Left renal cortex interstitium (tissue), 4 donors: ENCODE data around the gene CD151. TPM values are rescaled to one million over a fixed set of nuclear protein-coding genes. Genes with fewer than 3 reads are reported as not detected.
A peak's percentile ranks its signal among the peaks of the same experiment; 100 is the strongest.

ENCODE experiments used
- DNase-seq, 4 donors: peaks; one replicate each; pipeline ENCODE4 v3.0.0-alpha.2; 2013; ENCODE audit warnings: low read depth in 4 of 4, low spot score in 2 of 4, missing footprints in 1 of 4
- polyA plus RNA-seq, 4 donors: library from polyadenylated mRNA; unstranded; fragments of 120-200 nt; gene quantifications; one replicate each; pipeline ENCODE4 v1.2.1, GENCODE V29; 2013; ENCODE audit not compliant: insufficient read length in 4 of 4

Gene CD151
- 100 to 1,000 TPM; 192 to 238 (median 217) TPM for polyA plus RNA-seq

- no peak for DNase-seq
Measured at GRCh38 chr11:832529-833113, at the start of gene CD151. Gene CD151 (plus strand): TSS chr11:832952. CDS start chr11:836070, 3,118 bp downstream.

GRCh38 chr11:783581-784015 is 49.2 kb upstream of the CD151 start:
- DNase-seq = peak in 2 of 4 donors; percentile 59 to 67

GRCh38 chr11:786235-787083 is 46.3 kb upstream of the CD151 start:
- DNase-seq = no peak

- no peak for DNase-seq
Measured at GRCh38 chr11:787084-787675, 45.6 kb upstream of the CD151 start.

GRCh38 chr11:788009-788640 is 44.6 kb upstream of the CD151 start:
- DNase-seq = no peak

GRCh38 chr11:788953-789940 is 43.5 kb upstream of the CD151 start:
- DNase-seq = no peak

GRCh38 chr11:789943-790342 is 42.8 kb upstream of the CD151 start, which contains the start of gene CEND1:
Gene CEND1 (minus strand): TSS chr11:790090. CDS start chr11:788576, 1,514 bp downstream.
- no peak for DNase-seq

GRCh38 chr11:790721-791564 is 41.8 kb upstream of the CD151 start:
- no peak for DNase-seq

- DNase-seq = no peak
Measured at GRCh38 chr11:791658-792534, 40.9 kb upstream of the CD151 start.

GRCh38 chr11:792535-792821 is 40.3 kb upstream of the CD151 start:
- DNase-seq = no peak

GRCh38 chr11:792873-793272 is 39.9 kb upstream of the CD151 start:
- DNase-seq = no peak

- DNase-seq = no peak
Measured at GRCh38 chr11:793556-793955, 39.2 kb upstream of the CD151 start.

GRCh38 chr11:794013-794765 is 38.6 kb upstream of the CD151 start:
- no peak for DNase-seq

- DNase-seq = no peak
Measured at GRCh38 chr11:794766-795633, 37.8 kb upstream of the CD151 start.

GRCh38 chr11:795634-796564 is 36.9 kb upstream of the CD151 start:
- no peak for DNase-seq
